IMR-90 (cell line): ENCODE data around the gene CARS2. TPM values are rescaled to one million over a fixed set of nuclear protein-coding genes. Genes with fewer than 3 reads are reported as not detected.

Source experiments
- ATAC-seq: fragments of 200-7000 bp; cut with Tn5 transposase; 2 replicates; pipeline ENCODE4 v1.9.1; 2020; ENCODE audit warnings: low read depth, mild to moderate bottlenecking, moderate library complexity
- BruUV-seq: library from RNA; stranded (reverse); fragments of 400-500 nt; replicated peaks from 2 replicates; lab custom pipeline; 2021; lab: Mats Ljungman, UMichigan
- CTCF ChIA-PET: fragments of 300-600 bp; formaldehyde crosslinking; extraction: SDS; loops from one replicate; lab custom pipeline; 2021; ENCODE audit warnings: antibody characterized with exemption; lab: Yijun Ruan, JAX
- POLR2A ChIA-PET: fragments of 300-600 bp; sonication (Branson Sonifier 250); formaldehyde crosslinking; loops from one replicate; lab custom pipeline; 2022; ENCODE audit warnings: antibody characterized with exemption; ENCODE audit not compliant: unreplicated experiment; lab: Charles Lee
- DNase-seq: peaks from one replicate; pipeline ENCODE4 v3.0.0; 2013
- H2AFZ ChIP-seq: replicated peaks from 2 replicates; pipeline ENCODE3; 2013; ENCODE audit warnings: low read length, mild to moderate bottlenecking; ENCODE audit not compliant: poor library complexity
- H2AK5ac ChIP-seq: 2 replicates; pipeline ENCODE4 v1.6.1; 2013; ENCODE audit warnings: low read depth, low read length, inconsistent platforms
- H2AK9ac ChIP-seq: replicated peaks from 2 replicates; pipeline ENCODE3; 2013; ENCODE audit warnings: mild to moderate bottlenecking, low read depth, low read length, moderate library complexity; ENCODE audit not compliant: poor library complexity
- H2BK120ac ChIP-seq: 2 replicates; pipeline ENCODE4 v1.6.1; 2013; ENCODE audit warnings: low read depth, low read length, inconsistent platforms
- H2BK15ac ChIP-seq: 3 replicates; pipeline ENCODE4 v1.6.1; 2013; ENCODE audit warnings: low read depth, low read length, inconsistent platforms
- H2BK20ac ChIP-seq: 2 replicates; pipeline ENCODE4 v1.6.1; 2013; ENCODE audit warnings: low read depth, mild to moderate bottlenecking, inconsistent platforms, low read length, moderate library complexity
- H2BK5ac ChIP-seq: 2 replicates; pipeline ENCODE4 v1.6.1; 2013; ENCODE audit warnings: mild to moderate bottlenecking, low read depth, low read length, inconsistent platforms; ENCODE audit not compliant: poor library complexity, severe bottlenecking
- H3K14ac ChIP-seq: replicated peaks from 2 replicates; pipeline ENCODE4 v1.6.1; 2013; ENCODE audit warnings: low read depth, low read length, inconsistent platforms
- H3K18ac ChIP-seq: 2 replicates; pipeline ENCODE4 v1.6.1; 2013; ENCODE audit warnings: low read depth, low read length, control low read depth
- H3K23ac ChIP-seq: 2 replicates; pipeline ENCODE4 v1.6.1; 2013; ENCODE audit warnings: low read depth, low read length, inconsistent platforms
- H3K27ac ChIP-seq: 2 replicates; pipeline ENCODE4 v1.5.1; 2013; ENCODE audit warnings: mild to moderate bottlenecking, control low read depth, low read length; ENCODE audit not compliant: insufficient read depth
- H3K27me3 ChIP-seq: 2 replicates; pipeline ENCODE4 v1.6.1; 2013; ENCODE audit warnings: low read length; ENCODE audit not compliant: control insufficient read depth, insufficient read depth
- H3K36me3 ChIP-seq: 2 replicates; pipeline ENCODE4 v1.6.1; 2013; ENCODE audit warnings: low read length, mixed read lengths; ENCODE audit not compliant: control insufficient read depth, insufficient read depth
- H3K4ac ChIP-seq: 2 replicates; pipeline ENCODE4 v1.6.1; 2013; ENCODE audit warnings: low read depth, low read length, inconsistent platforms
- H3K4me1 ChIP-seq: 2 replicates; pipeline ENCODE4 v1.6.1; 2013; ENCODE audit warnings: low read length, mixed read lengths; ENCODE audit not compliant: control insufficient read depth, insufficient read depth
- H3K4me2 ChIP-seq: 2 replicates; pipeline ENCODE4 v1.6.1; 2013; ENCODE audit warnings: low read depth, mild to moderate bottlenecking, control low read depth, low read length, moderate library complexity
- H3K4me3 ChIP-seq: 2 replicates; pipeline ENCODE4 v1.5.1; 2013; ENCODE audit warnings: low read depth, mild to moderate bottlenecking, control low read depth, low read length, moderate library complexity; ENCODE audit not compliant: insufficient read depth
- H3K56ac ChIP-seq: 2 replicates; pipeline ENCODE4 v1.6.1; 2013; ENCODE audit warnings: low read length, inconsistent platforms; ENCODE audit not compliant: insufficient read depth; ENCODE audit errors: extremely low read depth
- H3K79me1 ChIP-seq, 2 experiments: 2 replicates each; pipeline ENCODE4 v1.6.1; 2013; ENCODE audit warnings: low read length in 2 of 2, inconsistent platforms in 1 of 2, low read depth in 1 of 2
- H3K9ac ChIP-seq: 2 replicates; pipeline ENCODE4 v1.6.1; 2013; ENCODE audit warnings: low read depth, low read length, control low read depth
- H3K9me1 ChIP-seq: 2 replicates; pipeline ENCODE4 v1.6.1; 2013; ENCODE audit warnings: low read length, inconsistent platforms; ENCODE audit not compliant: insufficient read depth
- H3K9me3 ChIP-seq: 2 replicates; pipeline ENCODE4 v1.6.1; 2013; ENCODE audit warnings: low read length; ENCODE audit not compliant: control insufficient read depth, insufficient read depth
- H4K20me1 ChIP-seq: 2 replicates; pipeline ENCODE4 v1.6.1; 2013; ENCODE audit warnings: low read length, inconsistent platforms; ENCODE audit not compliant: insufficient read depth
- H4K5ac ChIP-seq: 2 replicates; pipeline ENCODE4 v1.6.1; 2013; ENCODE audit warnings: mild to moderate bottlenecking, low read depth, low read length, control low read depth
- H4K8ac ChIP-seq, 2 experiments: 2 replicates each; pipeline ENCODE4 v1.6.1; 2013; ENCODE audit warnings: low read depth in 2 of 2, low read length in 2 of 2, control low read depth in 1 of 2, inconsistent platforms in 1 of 2
- H4K91ac ChIP-seq: 2 replicates; pipeline ENCODE4 v1.6.1; 2013; ENCODE audit warnings: low read depth, low read length, inconsistent platforms; ENCODE audit not compliant: insufficient read depth
- BHLHE40 ChIP-seq: fragments of 150-350 bp; IDR thresholded peaks from 2 replicates; pipeline ENCODE4 v1.6.1; 2016; ENCODE audit warnings: mild to moderate bottlenecking, low read depth, low read length
- CEBPB ChIP-seq: IDR thresholded peaks from 2 replicates; pipeline ENCODE4 v1.6.1; 2012; ENCODE audit warnings: low read depth, low read length, improper control_type of control experiment
- CHD1 ChIP-seq: IDR thresholded peaks from 2 replicates; pipeline ENCODE4 v1.6.1; 2012; ENCODE audit warnings: low read depth, low read length, improper control_type of control experiment
- CTCF ChIP-seq: conservative IDR thresholded peaks from 2 replicates; pipeline ENCODE4 v1.5.1; 2012; ENCODE audit warnings: mild to moderate bottlenecking, low read depth, low read length, improper control_type of control experiment
- ELK1 ChIP-seq: fragments of 150-350 bp; IDR thresholded peaks from 2 replicates; pipeline ENCODE4 v1.6.1; 2016; ENCODE audit warnings: low read depth, mild to moderate bottlenecking, low read length, moderate library complexity, borderline replicate concordance
- FOS ChIP-seq: fragments of 150-350 bp; IDR thresholded peaks from 2 replicates; pipeline ENCODE4 v1.6.1; 2016; ENCODE audit warnings: low read depth, low read length
- MAFK ChIP-seq: IDR thresholded peaks from 2 replicates; pipeline ENCODE4 v1.6.1; 2012; ENCODE audit warnings: low read depth, low read length, improper control_type of control experiment
- MAZ ChIP-seq: IDR thresholded peaks from 2 replicates; pipeline ENCODE4 v1.6.1; 2012; ENCODE audit warnings: low read depth, mild to moderate bottlenecking, low read length, improper control_type of control experiment, moderate library complexity, borderline replicate concordance
- MXI1 ChIP-seq: IDR thresholded peaks from 2 replicates; pipeline ENCODE4 v1.6.1; 2012; ENCODE audit warnings: low read depth, mild to moderate bottlenecking, low read length, moderate library complexity, borderline replicate concordance
- POLR2A ChIP-seq: IDR thresholded peaks from 2 replicates; pipeline ENCODE4 v1.6.1; 2012; ENCODE audit warnings: mild to moderate bottlenecking, low read depth, low read length
- RAD21 ChIP-seq: IDR thresholded peaks from 2 replicates; pipeline ENCODE4 v1.6.1; 2012; ENCODE audit warnings: low read length, improper control_type of control experiment
- RCOR1 ChIP-seq: IDR thresholded peaks from 2 replicates; pipeline ENCODE4 v1.6.1; 2012; ENCODE audit warnings: mild to moderate bottlenecking, low read length, improper control_type of control experiment; ENCODE audit not compliant: insufficient replicate concordance
- RFX5 ChIP-seq: IDR thresholded peaks from 2 replicates; pipeline ENCODE4 v1.8.0; 2012; ENCODE audit warnings: low read depth, mild to moderate bottlenecking, low read length, moderate library complexity
- SMC3 ChIP-seq: fragments of 150-350 bp; IDR thresholded peaks from 2 replicates; pipeline ENCODE4 v1.6.1; 2016; ENCODE audit warnings: low read depth, mild to moderate bottlenecking, antibody characterized with exemption, low read length, moderate library complexity
- USF2 ChIP-seq: fragments of 150-350 bp; IDR thresholded peaks from 2 replicates; pipeline ENCODE4 v1.6.1; 2017; ENCODE audit warnings: mild to moderate bottlenecking, antibody characterized with exemption, low read length, low read depth
- WGBS, 2 experiments: methylation state at CpG; one replicate each; pipeline versions ENCODE4 v1.1.5 to v1.1.7; 2013; ENCODE audit warnings: missing lambda C conversion rate in 2 of 2; ENCODE audit not compliant: insufficient read length in 1 of 2; ENCODE audit errors: extremely low coverage in 2 of 2; 5-methylcytosine and 5-hydroxymethylcytosine counted together
- dilution Hi-C: fragments of 300-500 bp; cut with HindIII; formaldehyde crosslinking; loops from one replicate; pipeline ENCODE4 v1.14.3; 2018; ENCODE audit warnings: low sequenced_read_pairs; ENCODE audit not compliant: unreplicated experiment
- in situ Hi-C: fragments of 300-500 bp; cut with MboI; formaldehyde crosslinking; loops from 3 replicates; pipeline ENCODE4 v1.14.3; 2019; ENCODE audit warnings: low sequenced_read_pairs, inconsistent platforms, mixed read lengths
- intact Hi-C: fragments of 100-400 bp; cut with micrococcal nuclease; formaldehyde crosslinking; loops from 2 replicates; pipeline ENCODE4 v1.10.0; 2022
- polyA plus RNA-seq, 3 experiments: library from polyadenylated mRNA; depleted of rRNA; stranded (reverse); fragments of >200 nt; gene quantifications; 2 replicates each; pipeline ENCODE4 v1.2.3, GENCODE V29; 2012; ENCODE audit warnings: low replicate concordance in 1 of 3
- total RNA-seq: library from RNA; depleted of rRNA; stranded (reverse); fragments of >200 nt; gene quantifications from 2 replicates; pipeline ENCODE4 v1.2.3, GENCODE V29; 2012

Gene CARS2
- total and polyA plus RNA-seq, 2 of the 4 experiments (the other 2 are of a cell fraction) = 76.2 to 76.4 TPM

GRCh38 chr13:110652764-110653163 lies 53.2 kb downstream of the CARS2 start:
- H3K27me3 ChIP-seq = no peaks in the 10 kb centered on the region
- intact Hi-C loops (no loop called here), in situ Hi-C loops (no loop called here), dilution Hi-C loops (no loop called here)
- H3K18ac ChIP-seq = no peak overlapping the region
- no peaks in the 10 kb centered on the region for H4K20me1 ChIP-seq
- peaks cover 9 to 22% of the 10 kb centered on the region in 2 experiments for H3K79me1 ChIP-seq
- no peak overlapping the region for H3K4ac ChIP-seq
- no peaks in the 10 kb centered on the region; the same call in 1 of the 2 replicates for H3K9me3 ChIP-seq
- no peak overlapping the region for H2BK20ac ChIP-seq
- no peak overlapping the region for H3K27ac ChIP-seq
- ATAC-seq (no peak), DNase-seq (no peak)
- POLR2A ChIA-PET = no interaction called here
- 95% methylated on average over 4 of the region's 10 CpGs; no CpG with 5 or more reads in 1 of the 2 experiments for WGBS, 2 experiments
- H2AK5ac ChIP-seq = no peak overlapping the region
- CTCF ChIA-PET = no interaction called here
- H3K9me1 ChIP-seq = peaks cover 2% of the 10 kb centered on the region; the same call in 1 of the 2 replicates
- no peak overlapping the region for H2AFZ ChIP-seq
- H3K9ac ChIP-seq = no peak overlapping the region
- H3K4me2 ChIP-seq = no peak overlapping the region
- H3K23ac ChIP-seq = no peak overlapping the region
- H4K5ac ChIP-seq = no peak overlapping the region
- H3K4me1 ChIP-seq = no peaks in the 10 kb centered on the region
- no peak overlapping the region for H3K56ac ChIP-seq
- H3K14ac ChIP-seq = no peak overlapping the region
- H2BK120ac ChIP-seq = no peak overlapping the region
- H2BK15ac ChIP-seq = no peak overlapping the region
- BruUV-seq = no TSS peak
- H3K4me3 ChIP-seq = no peak overlapping the region
- H2BK5ac ChIP-seq = no peak overlapping the region
- peaks cover 27% of the 10 kb centered on the region for H3K36me3 ChIP-seq
- TF ChIP-seq RFX5 = no peak
- TF ChIP-seq MAZ = no peak
- TF ChIP-seq CEBPB = no peak
- TF ChIP-seq ELK1 = no peak
- no peak for TF ChIP-seq POLR2A
- no peak for TF ChIP-seq SMC3
- no peak for TF ChIP-seq USF2
- TF ChIP-seq FOS = no peak
- no peak for TF ChIP-seq MXI1
- no peak for TF ChIP-seq MAFK
- TF ChIP-seq CHD1 = no peak
- no peak for TF ChIP-seq RAD21
- no peak for TF ChIP-seq BHLHE40
- no peak for TF ChIP-seq RCOR1
- TF ChIP-seq CTCF = no peak
- no peak overlapping the region for H4K8ac ChIP-seq
- no peak overlapping the region for H4K91ac ChIP-seq
- H2AK9ac ChIP-seq = no peak overlapping the region
